CD14-positive monocyte (primary cell): Measurements from ENCODE around the gene STARD10. TPM values are rescaled to one million over a fixed set of nuclear protein-coding genes. Genes with fewer than 3 reads are reported as not detected.

Source experiments
- DNase-seq, 3 donors: peaks; one replicate each; pipeline ENCODE4 v3.0.0-alpha.2; 2011 to 2022
- H2AFZ ChIP-seq: 2 replicates; pipeline ENCODE4 v1.6.0; 2012; ENCODE audit warnings: mild to moderate bottlenecking, low read depth, low read length, inconsistent platforms; ENCODE audit not compliant: insufficient read depth, poor library complexity, severe bottlenecking
- H3K27ac ChIP-seq, 2 donors: 1 replicate in 1 of 2; 2 replicates in 1 of 2; pipeline ENCODE4 v1.5.1; 2012 to 2013; ENCODE audit warnings: low read length in 2 of 2, control low read depth in 1 of 2, inconsistent platforms in 1 of 2, low read depth in 1 of 2, mild to moderate bottlenecking in 1 of 2
- H3K27me3 ChIP-seq, 2 donors: one replicate each; pipeline versions ENCODE4 v1.6.0 to v1.6.1; 2011 to 2013; ENCODE audit warnings: low read length in 2 of 2; ENCODE audit not compliant: control insufficient read depth in 2 of 2, insufficient read depth in 2 of 2
- H3K36me3 ChIP-seq, 2 donors: replicated peaks in 1 of 2; 1 replicate in 1 of 2; 2 replicates in 1 of 2; pipeline versions ENCODE4 v1.5.1 to v1.6.1; 2012 to 2013; ENCODE audit warnings: low read length in 2 of 2, control low read depth in 1 of 2, inconsistent platforms in 1 of 2, mild to moderate bottlenecking in 1 of 2; ENCODE audit not compliant: insufficient read depth in 2 of 2, control insufficient read depth in 1 of 2
- H3K4me1 ChIP-seq, 2 donors: 1 replicate in 1 of 2; 2 replicates in 1 of 2; pipeline versions ENCODE4 v1.5.1 to v1.6.1; 2012 to 2013; ENCODE audit warnings: low read length in 2 of 2, control low read depth in 1 of 2, inconsistent platforms in 1 of 2, mild to moderate bottlenecking in 1 of 2, moderate library complexity in 1 of 2; ENCODE audit not compliant: insufficient read depth in 2 of 2, control insufficient read depth in 1 of 2
- H3K4me2 ChIP-seq: replicated peaks from 2 replicates; pipeline ENCODE3; 2012; ENCODE audit warnings: low read length, moderate library complexity, mild to moderate bottlenecking; ENCODE audit not compliant: poor library complexity, severe bottlenecking; ENCODE audit errors: extremely low read depth
- H3K4me3 ChIP-seq, 3 experiments: fragments of 200-600 bp in 1 of 3; sonication (generic) in 1 of 3; replicated peaks in 1 of 3; 1 replicate in 2 of 3; 2 replicates in 1 of 3; pipeline ENCODE4 v1.5.1; 2011 to 2013; ENCODE audit warnings: low read length in 3 of 3, mild to moderate bottlenecking in 3 of 3, control low read depth in 2 of 3, low read depth in 2 of 3, inconsistent platforms in 1 of 3, moderate library complexity in 1 of 3
- H3K79me2 ChIP-seq: 2 replicates; pipeline ENCODE4 v1.6.0; 2012; ENCODE audit warnings: mild to moderate bottlenecking, control low read depth, inconsistent platforms, low read length, moderate library complexity; ENCODE audit not compliant: insufficient read depth
- H3K9ac ChIP-seq: 2 replicates; pipeline ENCODE4 v1.6.0; 2017; ENCODE audit warnings: low read length, mild to moderate bottlenecking; ENCODE audit not compliant: insufficient read depth, poor library complexity, severe bottlenecking
- H3K9me3 ChIP-seq, 2 donors: replicated peaks in 1 of 2; 1 replicate in 1 of 2; 2 replicates in 1 of 2; pipeline versions ENCODE4 v1.5.1 to v1.6.1; 2012 to 2013; ENCODE audit warnings: low read length in 2 of 2, control low read depth in 1 of 2; ENCODE audit not compliant: control insufficient read depth in 1 of 2, insufficient read depth in 1 of 2
- H4K20me1 ChIP-seq: 2 replicates; pipeline ENCODE4 v1.6.0; 2012; ENCODE audit warnings: mild to moderate bottlenecking, low read length, control low read depth, moderate library complexity; ENCODE audit not compliant: insufficient read depth
- H3K27ac Mint-ChIP-seq, 7 donors: one replicate each; pipeline ENCODE4 v1.8.0; 2020; ENCODE audit warnings: mild to moderate bottlenecking in 7 of 7, mixed read lengths in 7 of 7, moderate library complexity in 6 of 7, inconsistent platforms in 2 of 7
- H3K27me3 Mint-ChIP-seq, 3 donors: one replicate each; pipeline ENCODE4 v1.8.0; 2021 to 2022; ENCODE audit warnings: low read depth in 3 of 3, mild to moderate bottlenecking in 3 of 3, mixed read lengths in 3 of 3, moderate library complexity in 3 of 3, inconsistent platforms in 1 of 3
- H3K36me3 Mint-ChIP-seq, 2 donors: one replicate each; pipeline ENCODE4 v1.8.0; 2020; ENCODE audit warnings: mixed read lengths in 2 of 2, inconsistent platforms in 1 of 2, mild to moderate bottlenecking in 1 of 2
- H3K4me1 Mint-ChIP-seq: one replicate; pipeline ENCODE4 v1.8.0; 2020; ENCODE audit warnings: mild to moderate bottlenecking, mixed read lengths
- H3K4me3 Mint-ChIP-seq, 2 donors: one replicate each; pipeline ENCODE4 v1.8.0; 2020; ENCODE audit warnings: mild to moderate bottlenecking in 2 of 2, mixed read lengths in 2 of 2, moderate library complexity in 1 of 2
- H3K9me3 Mint-ChIP-seq, 7 donors: one replicate each; pipeline ENCODE4 v1.8.0; 2020 to 2022; ENCODE audit warnings: mixed read lengths in 7 of 7, mild to moderate bottlenecking in 6 of 7, moderate library complexity in 6 of 7, inconsistent platforms in 2 of 7
- WGBS: methylation state at CpG from one replicate; pipeline ENCODE4 v1.1.5; 2013; ENCODE audit warnings: missing lambda C conversion rate; ENCODE audit not compliant: insufficient coverage; 5-methylcytosine and 5-hydroxymethylcytosine counted together
- intact Hi-C, 2 donors: fragments of 100-400 bp; cut with micrococcal nuclease; formaldehyde crosslinking; loops; one replicate each; pipeline versions ENCODE4 v1.15.0 to v1.15.1; 2023
- polyA plus RNA-seq, 3 donors: library from polyadenylated mRNA; depleted of rRNA in 1 of 3; unstranded in 2 of 3; stranded (reverse) in 1 of 3; fragments of 300-500 nt in 2 of 3; fragments of >200 nt in 1 of 3; fragmentation: Illumina TruSeq in 2 of 3; gene quantifications; 1 replicate in 2 of 3; 2 replicates in 1 of 3; pipeline ENCODE4 v1.2.3, GENCODE V29; 2012 to 2021
- TF ChIP-seq, protein P1 (sequence below): fragments of 200-600 bp; IDR thresholded peaks from one replicate; pipeline ENCODE4 v1.8.0; 2022; ENCODE audit warnings: antibody characterized with exemption, mild to moderate bottlenecking

STARD10 gene
- polyA plus RNA-seq, 3 donors: 13.6 to 18.7 (median 15.4) TPM

DNA sequence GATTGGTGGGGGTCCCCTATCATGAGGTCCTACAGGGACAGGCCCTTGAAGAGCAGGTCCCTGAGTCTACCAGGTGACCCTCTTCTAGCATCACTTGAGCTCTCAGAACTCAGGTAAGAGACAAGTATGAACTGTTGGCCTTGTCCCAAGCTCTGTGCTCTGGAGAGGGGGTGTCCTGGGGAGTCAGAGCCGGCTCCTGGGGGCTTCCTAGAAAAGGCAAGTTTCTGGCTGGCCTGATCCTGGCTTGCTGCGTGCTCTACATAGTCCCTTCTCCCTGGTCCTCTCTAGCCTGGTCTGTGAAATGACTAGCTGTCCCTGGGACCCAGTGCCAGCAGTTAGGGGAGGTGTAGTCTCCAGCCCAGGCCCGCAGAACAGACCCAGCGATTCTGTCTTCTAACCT is 31.8 kb upstream of the STARD10 start:
- Histone ChIP-seq H3K4me3 (no peak overlapping the region), H3K27ac (peak overlapping the region; percentile 63 to 77), H3K4me1 (peaks cover 41 to 65% of the 10 kb centered on the region in 2 donors), H3K79me2 (peaks cover 61% of the 10 kb centered on the region), H3K27me3 (no peaks in the 10 kb centered on the region), H3K4me2 (no peak overlapping the region), H3K36me3 (peaks cover 89 to 91% of the 10 kb centered on the region in 2 donors), H2AFZ (no peak overlapping the region), H3K9me3 (no peaks in the 10 kb centered on the region), H4K20me1 (peaks cover 99% of the 10 kb centered on the region), H3K9ac (no peak overlapping the region)
- TF ChIP-seq, protein P1, sequence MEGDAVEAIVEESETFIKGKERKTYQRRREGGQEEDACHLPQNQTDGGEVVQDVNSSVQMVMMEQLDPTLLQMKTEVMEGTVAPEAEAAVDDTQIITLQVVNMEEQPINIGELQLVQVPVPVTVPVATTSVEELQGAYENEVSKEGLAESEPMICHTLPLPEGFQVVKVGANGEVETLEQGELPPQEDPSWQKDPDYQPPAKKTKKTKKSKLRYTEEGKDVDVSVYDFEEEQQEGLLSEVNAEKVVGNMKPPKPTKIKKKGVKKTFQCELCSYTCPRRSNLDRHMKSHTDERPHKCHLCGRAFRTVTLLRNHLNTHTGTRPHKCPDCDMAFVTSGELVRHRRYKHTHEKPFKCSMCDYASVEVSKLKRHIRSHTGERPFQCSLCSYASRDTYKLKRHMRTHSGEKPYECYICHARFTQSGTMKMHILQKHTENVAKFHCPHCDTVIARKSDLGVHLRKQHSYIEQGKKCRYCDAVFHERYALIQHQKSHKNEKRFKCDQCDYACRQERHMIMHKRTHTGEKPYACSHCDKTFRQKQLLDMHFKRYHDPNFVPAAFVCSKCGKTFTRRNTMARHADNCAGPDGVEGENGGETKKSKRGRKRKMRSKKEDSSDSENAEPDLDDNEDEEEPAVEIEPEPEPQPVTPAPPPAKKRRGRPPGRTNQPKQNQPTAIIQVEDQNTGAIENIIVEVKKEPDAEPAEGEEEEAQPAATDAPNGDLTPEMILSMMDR: no peak
- H3K4me1 Mint-ChIP-seq: peaks cover 50% of the 10 kb centered on the region
- H3K9me3 Mint-ChIP-seq: no peaks in the 10 kb centered on the region
- intact Hi-C loops: no loop called here
- H3K36me3 Mint-ChIP-seq: peaks cover 69 to 92% of the 10 kb centered on the region in 2 donors
- DNase-seq: no peak
- WGBS: 100% methylated on average over 2 of the region's 4 CpGs
- peaks cover 0 to under 1% (median 0%) of the 10 kb centered on the region in 3 donors for H3K27me3 Mint-ChIP-seq
- no peak overlapping the region for H3K4me3 Mint-ChIP-seq
- H3K27ac Mint-ChIP-seq: peak overlapping the region in 6 of 7 donors; percentile 25 to 87 (median 60)

DNA sequence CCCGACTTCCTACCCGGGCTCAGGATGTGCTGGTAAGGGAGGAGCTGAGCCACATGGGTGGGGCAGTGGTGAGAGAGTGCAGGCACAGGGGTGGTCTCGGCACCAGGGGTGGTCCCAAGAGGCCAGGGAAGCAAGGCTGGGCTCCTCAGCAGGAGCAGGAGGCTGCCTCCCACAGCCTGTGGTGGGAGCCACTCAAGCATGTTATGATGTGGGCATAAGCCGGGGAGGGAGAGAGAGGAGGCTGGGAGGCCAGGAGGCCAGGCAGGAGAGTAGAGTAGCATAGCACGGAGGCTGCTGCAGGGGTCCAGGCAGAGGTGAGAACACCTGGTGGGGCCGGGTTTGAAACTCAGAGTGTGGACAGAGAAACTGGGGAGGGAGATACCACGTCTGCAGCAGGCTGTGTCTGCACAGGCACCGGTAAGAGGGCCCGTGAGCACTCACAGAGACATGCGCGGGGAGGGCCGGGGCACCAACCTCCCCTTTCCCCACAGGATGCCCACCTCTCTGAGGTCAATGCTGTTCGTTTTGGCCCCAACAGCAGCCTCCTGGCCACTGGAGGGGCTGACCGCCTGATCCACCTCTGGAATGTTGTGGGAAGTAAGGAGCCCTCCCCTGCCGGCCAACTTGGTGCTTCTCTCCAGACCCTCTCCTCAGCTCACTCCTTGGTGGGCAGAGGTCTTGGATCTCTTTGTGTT is 31.1 kb upstream of the STARD10 start:
- no peak overlapping the region for H2AFZ ChIP-seq
- H3K4me2 ChIP-seq: no peak overlapping the region
- H3K27me3 ChIP-seq: no peaks in the 10 kb centered on the region
- peaks cover 54% of the 10 kb centered on the region for H3K4me1 Mint-ChIP-seq
- peaks cover 68% of the 10 kb centered on the region for H3K79me2 ChIP-seq
- H3K9me3 Mint-ChIP-seq: no peaks in the 10 kb centered on the region
- intact Hi-C loops: no loop called here
- DNase-seq: no peak
- H3K27ac Mint-ChIP-seq: peak overlapping the region; percentile 15 to 89 (median 77)
- TF ChIP-seq, protein P1: no peak
- H3K36me3 Mint-ChIP-seq: peaks cover 69 to 92% of the 10 kb centered on the region in 2 donors
- H3K27ac ChIP-seq: peak overlapping the region; percentile 63 to 77
- H3K9ac ChIP-seq: no peak overlapping the region
- H3K4me1 ChIP-seq: peaks cover 41 to 71% of the 10 kb centered on the region in 2 donors
- H3K27me3 Mint-ChIP-seq: no peaks in the 10 kb centered on the region
- no peak overlapping the region for H3K4me3 ChIP-seq
- H3K4me3 Mint-ChIP-seq: no peak overlapping the region
- no peaks in the 10 kb centered on the region for H3K9me3 ChIP-seq
- H3K36me3 ChIP-seq: peaks cover 89 to 91% of the 10 kb centered on the region in 2 donors
- WGBS: 88% methylated on average over 7 of the region's 15 CpGs
- H4K20me1 ChIP-seq: peaks cover 99% of the 10 kb centered on the region
